NCI-H146 treated with DMSO at 0.1 percent for 48 hours (cell line): ENCODE measurements around the gene CHCHD2.
"Not testable (repeated sequence)": the region's sequence is repeated elsewhere in the genome, so short reads cannot be mapped to it uniquely, and the experiment has no call there.

Source experiments
- DNase-seq: peaks from one replicate; lab custom pipeline; 2025; ENCODE audit not compliant: unreplicated experiment; lab: John Stamatoyannopoulos, UW

Gene CHCHD2

GRCh38 chr7:56083150-56083785, 23.0 kb downstream of the CHCHD2 start:
- DNase-seq: no peak

DNA sequence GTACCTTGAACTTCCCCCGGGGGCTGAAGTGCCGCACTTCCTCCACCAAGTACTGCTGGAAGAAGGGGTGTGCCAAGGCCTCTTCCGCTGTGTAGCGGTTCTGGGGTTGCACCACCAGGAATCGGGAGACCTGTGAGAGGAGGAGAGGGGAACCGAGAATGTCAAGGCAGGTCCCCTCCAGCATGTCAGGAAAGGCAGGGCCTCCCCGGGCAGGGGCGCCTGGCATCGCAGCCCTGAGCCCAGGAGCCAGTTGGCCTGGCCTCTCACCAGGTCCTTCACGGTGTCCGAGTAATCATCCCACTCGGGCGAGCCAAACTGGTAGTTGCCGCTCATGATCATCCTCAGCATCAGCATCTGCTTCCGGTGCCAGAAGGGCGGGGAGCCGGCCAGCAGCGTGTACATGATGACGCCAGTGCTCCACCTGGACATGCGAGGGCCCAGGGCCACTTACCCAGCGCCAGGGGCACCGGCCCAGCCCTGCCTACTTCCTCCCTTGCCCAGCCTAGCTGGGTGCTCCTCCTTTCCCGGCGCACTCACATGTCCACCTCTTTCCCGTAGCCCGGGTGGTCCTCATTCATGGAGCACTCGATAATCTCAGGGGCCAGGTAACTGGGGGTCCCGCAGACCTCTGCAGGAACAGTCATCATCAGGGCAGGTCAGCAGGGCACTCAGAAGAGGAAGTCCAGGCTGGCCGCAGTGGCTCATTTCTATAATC, 24.5 kb downstream of the CHCHD2 start:
- DNase-seq: no peak

- not testable (repeated sequence) for DNase-seq
Observed at GRCh38 chr7:56080726-56081435, 25.4 kb downstream of the CHCHD2 start.

GRCh38 chr7:56079450-56080185, 26.7 kb downstream of the CHCHD2 start:
- DNase-seq: no peak

DNA sequence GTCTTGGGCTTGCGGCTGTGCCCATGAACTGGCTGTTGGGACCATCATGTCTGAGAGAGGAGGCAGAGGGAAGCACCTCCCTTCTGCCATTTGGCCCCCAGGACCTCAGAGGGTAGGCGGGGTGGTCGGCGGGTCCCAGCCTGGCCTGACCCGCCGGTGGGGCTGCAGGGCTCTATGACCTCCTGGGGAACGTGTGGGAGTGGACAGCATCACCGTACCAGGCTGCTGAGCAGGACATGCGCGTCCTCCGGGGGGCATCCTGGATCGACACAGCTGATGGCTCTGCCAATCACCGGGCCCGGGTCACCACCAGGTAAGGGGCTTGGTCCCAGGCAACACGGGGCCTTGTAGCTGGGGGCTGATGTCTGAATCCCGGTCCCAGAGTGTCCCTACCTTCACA, 28.1 kb downstream of the CHCHD2 start:
- no peak for DNase-seq

DNA sequence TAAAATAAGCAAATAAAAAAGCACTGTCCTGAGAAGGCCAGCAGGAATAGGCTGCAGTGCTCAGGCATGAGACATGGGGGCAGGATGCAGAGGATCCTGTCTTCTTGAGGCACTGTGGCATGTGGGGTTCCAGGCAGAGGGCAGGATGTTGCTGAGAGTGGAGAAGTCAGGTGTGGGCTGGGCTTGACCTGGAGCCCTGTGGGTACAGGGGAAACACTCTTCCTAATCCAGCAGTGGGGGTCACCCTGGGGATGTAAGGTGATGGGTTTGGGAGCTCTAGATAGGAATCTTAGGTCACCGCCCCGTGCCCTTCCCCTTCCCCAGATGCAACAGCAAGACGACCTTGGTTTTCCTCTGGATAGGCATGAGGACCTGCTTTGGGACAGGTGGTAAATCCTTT, 28.6 kb downstream of the CHCHD2 start:
- no peak for DNase-seq

DNA sequence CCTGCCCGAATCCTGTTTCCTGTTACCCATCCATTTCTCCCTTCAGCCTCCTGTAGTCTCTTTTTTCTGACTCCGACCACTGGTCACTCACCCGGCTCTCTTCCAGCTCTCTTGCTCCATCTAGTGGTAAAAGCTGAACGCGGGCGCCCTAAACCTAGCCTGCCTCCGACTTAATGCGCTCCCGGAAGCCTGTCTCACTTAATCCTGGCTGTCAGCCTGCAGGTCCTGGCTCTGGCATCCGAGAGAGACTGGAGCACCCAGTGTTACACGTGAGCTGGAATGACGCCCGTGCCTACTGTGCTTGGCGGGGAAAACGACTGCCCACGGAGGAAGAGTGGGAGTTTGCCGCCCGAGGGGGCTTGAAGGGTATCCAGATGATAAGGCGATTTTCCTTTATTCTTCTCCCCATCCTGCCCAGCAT, 31.9 kb downstream of the CHCHD2 start:
- peak; percentile 69 for DNase-seq

DNA sequence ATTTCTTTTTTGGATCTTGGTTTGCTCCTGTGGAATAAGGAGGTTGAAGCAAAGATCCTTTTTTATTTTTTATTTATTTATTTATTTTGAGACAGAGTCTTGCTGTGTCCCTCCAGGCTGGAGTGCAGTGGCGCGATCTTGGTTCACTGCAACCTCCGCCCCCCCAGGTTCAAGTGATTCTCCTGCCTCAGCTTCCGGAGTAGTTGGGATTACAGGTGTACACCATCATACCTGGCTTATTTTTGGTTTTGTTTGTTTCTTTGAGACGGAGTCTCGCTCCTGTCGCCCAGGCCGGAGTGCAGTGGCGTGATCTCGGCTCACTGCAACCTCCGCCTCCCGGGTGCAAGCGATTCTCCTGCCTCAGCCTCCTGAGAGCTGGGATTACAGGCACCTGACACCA, 39.9 kb downstream of the CHCHD2 start:
- DNase-seq: not testable (repeated sequence)

- peak; percentile 73 for DNase-seq
Observed at GRCh38 chr7:56063882-56064625, 42.2 kb downstream of the CHCHD2 start, which contains the start of gene SUMF2. Gene SUMF2 (plus strand): TSS chr7:56064286. CDS start chr7:56064312, 26 bp downstream.

DNA sequence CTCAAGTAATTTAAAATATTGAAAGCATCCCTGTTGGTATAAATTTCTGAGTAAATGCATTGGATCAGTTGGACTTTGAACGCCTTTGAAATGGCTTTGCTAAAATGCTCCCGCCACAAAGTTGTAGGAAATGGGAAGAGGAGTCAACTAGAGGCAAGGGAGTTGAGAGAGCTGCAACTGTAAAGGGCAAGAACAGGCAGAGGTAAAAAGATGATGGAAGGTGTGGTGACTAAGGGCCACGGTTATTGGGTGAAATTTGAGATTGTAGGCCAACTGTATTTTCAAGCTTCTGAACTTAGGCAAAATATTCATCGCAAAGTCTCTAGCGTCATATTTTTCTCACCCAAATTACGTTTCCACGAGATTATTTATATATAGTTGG, 42.8 kb downstream of the CHCHD2 start:
- DNase-seq: no peak

- no peak for DNase-seq
Observed at GRCh38 chr7:56062382-56062781, 43.9 kb downstream of the CHCHD2 start.

DNA sequence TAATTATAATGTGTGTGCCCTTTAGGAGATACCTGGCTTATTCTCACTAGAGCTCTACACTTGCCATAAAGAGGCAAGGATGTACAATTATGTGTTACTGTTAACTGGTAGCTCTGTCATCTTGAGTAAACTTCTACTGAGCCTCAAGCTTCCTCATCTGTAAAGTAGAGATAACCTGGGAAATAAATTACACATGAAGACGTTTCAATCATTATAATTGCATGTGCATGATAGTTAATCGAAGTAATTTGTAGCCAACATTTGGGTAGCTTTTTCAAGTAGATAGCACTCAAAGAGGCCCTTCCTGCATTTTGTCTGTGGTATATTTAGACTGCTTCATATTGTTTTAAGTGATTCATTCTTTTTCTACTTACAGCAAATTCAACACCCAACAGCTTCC, 52.3 kb downstream of the CHCHD2 start:
- no peak for DNase-seq

- no peak for DNase-seq
Observed at GRCh38 chr7:56053379-56053778, 52.9 kb downstream of the CHCHD2 start.
